Neuronal stem cell (in vitro differentiated cells): Measurements from ENCODE around the gene TTLL10.
A peak's percentile ranks its signal among the peaks of the same experiment; 100 is the strongest.

ENCODE experiments used
- DNase-seq: peaks from one replicate; pipeline ENCODE4 v3.0.0-alpha.2; 2013; ENCODE audit warnings: low spot score
- H2AFZ ChIP-seq: one replicate; pipeline ENCODE4 v1.6.1; 2013; ENCODE audit warnings: mild to moderate bottlenecking, low read length, inconsistent platforms
- H2AK5ac ChIP-seq: 2 replicates; pipeline ENCODE4 v1.6.1; 2013; ENCODE audit warnings: low read depth, mild to moderate bottlenecking, inconsistent platforms, low read length, moderate library complexity, mixed read lengths
- H2BK120ac ChIP-seq: 2 replicates; pipeline ENCODE4 v1.6.1; 2013; ENCODE audit warnings: low read depth, mild to moderate bottlenecking, inconsistent platforms, low read length, moderate library complexity, mixed read lengths
- H2BK12ac ChIP-seq: one replicate; pipeline ENCODE4 v1.6.1; 2013; ENCODE audit warnings: low read length, inconsistent platforms
- H2BK15ac ChIP-seq: 2 replicates; pipeline ENCODE4 v1.6.1; 2013; ENCODE audit warnings: mild to moderate bottlenecking, low read length, inconsistent platforms, mixed read lengths
- H2BK5ac ChIP-seq: one replicate; pipeline ENCODE4 v1.6.1; 2013; ENCODE audit warnings: inconsistent platforms, mild to moderate bottlenecking, low read length, moderate library complexity
- H3K14ac ChIP-seq: one replicate; pipeline ENCODE4 v1.6.1; 2013; ENCODE audit warnings: low read length, inconsistent platforms
- H3K18ac ChIP-seq: 2 replicates; pipeline ENCODE4 v1.6.1; 2013; ENCODE audit warnings: low read length, inconsistent platforms
- H3K23ac ChIP-seq: 2 replicates; pipeline ENCODE4 v1.6.1; 2013; ENCODE audit warnings: low read depth, mild to moderate bottlenecking, mixed read lengths, low read length, inconsistent platforms; ENCODE audit not compliant: poor library complexity
- H3K27ac ChIP-seq: replicated peaks from 3 replicates; pipeline ENCODE4 v1.5.1; 2013; ENCODE audit warnings: low read length, inconsistent platforms
- H3K27me3 ChIP-seq, 3 experiments: 2 replicates each; pipeline ENCODE4 v1.6.1; 2013; ENCODE audit warnings: low read length in 3 of 3, mild to moderate bottlenecking in 2 of 3, inconsistent platforms in 1 of 3, low read depth in 1 of 3, mixed read lengths in 1 of 3, moderate library complexity in 1 of 3; ENCODE audit not compliant: control insufficient read depth in 3 of 3, insufficient read depth in 3 of 3
- H3K36me3 ChIP-seq, 2 donors: replicated peaks in 1 of 2; 2 replicates each; pipeline ENCODE4 v1.6.1; 2013; ENCODE audit warnings: low read length in 2 of 2; ENCODE audit not compliant: control insufficient read depth in 2 of 2, insufficient read depth in 2 of 2
- H3K4ac ChIP-seq: 2 replicates; pipeline ENCODE4 v1.6.1; 2013; ENCODE audit warnings: inconsistent platforms, mild to moderate bottlenecking, low read length, moderate library complexity
- H3K4me1 ChIP-seq, 2 donors: 1 replicate in 1 of 2; 2 replicates in 1 of 2; pipeline ENCODE4 v1.6.1; 2013; ENCODE audit warnings: low read length in 2 of 2, low read depth in 1 of 2; ENCODE audit not compliant: control insufficient read depth in 2 of 2, insufficient read depth in 1 of 2
- H3K4me2 ChIP-seq: one replicate; pipeline ENCODE4 v1.6.1; 2013; ENCODE audit warnings: mild to moderate bottlenecking, low read length, inconsistent platforms; ENCODE audit not compliant: insufficient read depth, poor library complexity, severe bottlenecking
- H3K4me3 ChIP-seq, 2 donors: 2 replicates each; pipeline ENCODE4 v1.5.1; 2013; ENCODE audit warnings: low read length in 2 of 2, mild to moderate bottlenecking in 2 of 2, inconsistent platforms in 1 of 2, moderate library complexity in 1 of 2
- H3K79me1 ChIP-seq: one replicate; pipeline ENCODE4 v1.6.1; 2013; ENCODE audit warnings: low read depth, mild to moderate bottlenecking, inconsistent platforms, low read length, moderate library complexity
- H3K9ac ChIP-seq: one replicate; pipeline ENCODE4 v1.6.1; 2013; ENCODE audit warnings: mild to moderate bottlenecking, low read depth, low read length, inconsistent platforms; ENCODE audit not compliant: poor library complexity
- H3K9me3 ChIP-seq, 2 donors: replicated peaks in 1 of 2; 2 replicates each; pipeline versions ENCODE3 to v1.6.1; 2013; ENCODE audit warnings: low read length in 2 of 2, mild to moderate bottlenecking in 2 of 2, inconsistent platforms in 1 of 2, low read depth in 1 of 2, mixed read lengths in 1 of 2, moderate library complexity in 1 of 2; ENCODE audit not compliant: control insufficient read depth in 2 of 2, insufficient read depth in 1 of 2
- H4K8ac ChIP-seq: one replicate; pipeline ENCODE4 v1.6.1; 2013; ENCODE audit warnings: low read depth, mild to moderate bottlenecking, inconsistent platforms, low read length, moderate library complexity
- H4K91ac ChIP-seq: one replicate; pipeline ENCODE4 v1.6.1; 2013; ENCODE audit warnings: low read length, low read depth, mild to moderate bottlenecking, inconsistent platforms; ENCODE audit not compliant: poor library complexity
- WGBS, 2 donors: extraction: QIAGEN DNeasy Blood & Tissue Kit; methylation state at CpG; one replicate each; pipeline ENCODE4 v1.1.7; 2013; ENCODE audit warnings: missing lambda C conversion rate in 2 of 2, mixed read lengths in 1 of 2; ENCODE audit not compliant: insufficient read length in 2 of 2, insufficient replicate concordance in 1 of 2; ENCODE audit errors: extremely low coverage in 2 of 2; 5-methylcytosine and 5-hydroxymethylcytosine counted together

TTLL10 gene

GRCh38 chr1:1231400-1232207 lies 57.9 kb downstream of the TTLL10 start, which contains the start of gene SDF4:
Gene SDF4 (minus strand): TSS chr1:1232001. CDS start chr1:1228772, 3,229 bp downstream.
- Histone ChIP-seq H3K4me2 (peak within 1 kb of the TSS; percentile 80), H3K27ac (peak within 1 kb of the TSS; percentile 39), H2BK120ac (peak within 1 kb of the TSS; percentile 57), H3K23ac (peak within 1 kb of the TSS; percentile 99), H3K4me1 (peaks cover 10 to 15% of the 10 kb centered on the region in 2 donors), H3K9ac (peak within 1 kb of the TSS; percentile 97), H3K18ac (peak within 1 kb of the TSS; percentile 97), H3K36me3 (peaks cover 26 to 54% of the 10 kb centered on the region in 2 donors), H3K79me1 (peaks cover 23% of the 10 kb centered on the region), H2BK12ac (peak within 1 kb of the TSS; percentile 58), H2AK5ac (peak within 1 kb of the TSS; percentile 100), H2BK15ac (peak within 1 kb of the TSS; percentile 89), H3K4ac (peak within 1 kb of the TSS; percentile 99), H3K14ac (peak within 1 kb of the TSS; percentile 63), H3K4me3 (peak within 1 kb of the TSS; percentile 61 to 98), H3K27me3 (no peaks in the 10 kb centered on the region), H2AFZ (peak within 1 kb of the TSS; percentile 93), H4K91ac (peak within 1 kb of the TSS; percentile 97), H3K9me3 (peaks cover 0 to 12% of the 10 kb centered on the region in 2 donors), H4K8ac (peak within 1 kb of the TSS; percentile 96), H2BK5ac (peak within 1 kb of the TSS; percentile 95)
- DNase-seq, result peak; percentile 95
- no CpG with 5 or more reads among the region's 99 CpGs for WGBS, 2 donors

GRCh38 chr1:1232208-1232795 lies 58.6 kb downstream of the TTLL10 start, which contains the start of gene B3GALT6:
Gene B3GALT6 (plus strand): TSS chr1:1232237. CDS start chr1:1232279, 42 bp downstream.
- H3K18ac ChIP-seq, result peak within 1 kb of the TSS; percentile 97
- peak within 1 kb of the TSS; percentile 58 for H2BK12ac ChIP-seq
- WGBS, 2 donors, result no CpG with 5 or more reads among the region's 100 CpGs
- H3K4me2 ChIP-seq, result peak within 1 kb of the TSS; percentile 80
- peak within 1 kb of the TSS; percentile 61 to 98 for H3K4me3 ChIP-seq
- H3K79me1 ChIP-seq, result peaks cover 21% of the 10 kb centered on the region
- H2AFZ ChIP-seq, result peak within 1 kb of the TSS; percentile 93
- peaks cover 0 to 12% of the 10 kb centered on the region in 2 donors for H3K9me3 ChIP-seq
- H3K23ac ChIP-seq, result peak within 1 kb of the TSS; percentile 99
- peak within 1 kb of the TSS; percentile 89 for H2BK15ac ChIP-seq
- H3K4me1 ChIP-seq, result peaks cover 10 to 21% of the 10 kb centered on the region in 2 donors
- peak within 1 kb of the TSS; percentile 57 for H2BK120ac ChIP-seq
- peak within 1 kb of the TSS; percentile 95 for H2BK5ac ChIP-seq
- H4K91ac ChIP-seq, result peak within 1 kb of the TSS; percentile 97
- peak within 1 kb of the TSS; percentile 100 for H2AK5ac ChIP-seq
- DNase-seq, result no peak
- H3K36me3 ChIP-seq, result peaks cover 23 to 49% of the 10 kb centered on the region in 2 donors
- H3K27me3 ChIP-seq, result no peaks in the 10 kb centered on the region
- peak within 1 kb of the TSS; percentile 99 for H3K4ac ChIP-seq
- H3K9ac ChIP-seq, result peak within 1 kb of the TSS; percentile 97
- peak within 1 kb of the TSS; percentile 96 for H4K8ac ChIP-seq
- H3K27ac ChIP-seq, result peak within 1 kb of the TSS; percentile 39
- peak within 1 kb of the TSS; percentile 63 for H3K14ac ChIP-seq

- peak overlapping the region; percentile 50 to 80 for H3K4me3 ChIP-seq
Observed at GRCh38 chr1:1232796-1233566, 59.3 kb downstream of the TTLL10 start.

More at GRCh38 chr1:1232796-1233566, 59.3 kb downstream of the TTLL10 start:
- DNase-seq, result no peak
- H3K9ac ChIP-seq, result no peak overlapping the region
- H3K4me1 ChIP-seq, result peaks cover 10 to 27% of the 10 kb centered on the region in 2 donors
- peak overlapping the region; percentile 57 for H2BK120ac ChIP-seq
- H3K4me2 ChIP-seq, result peak overlapping the region; percentile 15
- peak overlapping the region; percentile 100 for H2AK5ac ChIP-seq
- H4K8ac ChIP-seq, result peak overlapping the region; percentile 65
- peak overlapping the region; percentile 49 for H3K14ac ChIP-seq
- peak overlapping the region; percentile 99 for H3K4ac ChIP-seq
- H4K91ac ChIP-seq, result peak overlapping the region; percentile 97
- WGBS, 2 donors, result no CpG with 5 or more reads among the region's 98 CpGs
- no peak overlapping the region for H3K27ac ChIP-seq
- peaks cover 18% of the 10 kb centered on the region for H3K79me1 ChIP-seq
- H2BK15ac ChIP-seq, result peak overlapping the region; percentile 89
- H2BK5ac ChIP-seq, result no peak overlapping the region
- H3K27me3 ChIP-seq, result no peaks in the 10 kb centered on the region
- peak overlapping the region; percentile 70 for H3K18ac ChIP-seq
- peak overlapping the region; percentile 2 for H2BK12ac ChIP-seq
- H2AFZ ChIP-seq, result no peak overlapping the region
- H3K9me3 ChIP-seq, result peaks cover 0 to 12% of the 10 kb centered on the region in 2 donors
- H3K36me3 ChIP-seq, result peaks cover 18 to 43% of the 10 kb centered on the region in 2 donors
- H3K23ac ChIP-seq, result peak overlapping the region; percentile 98
